ENCODE data around the gene TPK1. TPM values are rescaled to one million over a fixed set of nuclear protein-coding genes. Genes with fewer than 3 reads are reported as not detected.

The TPK1 gene
- total RNA-seq, 4 donors from 2014 or later = 4.5 to 11.8 (median 8.0) TPM

DNA sequence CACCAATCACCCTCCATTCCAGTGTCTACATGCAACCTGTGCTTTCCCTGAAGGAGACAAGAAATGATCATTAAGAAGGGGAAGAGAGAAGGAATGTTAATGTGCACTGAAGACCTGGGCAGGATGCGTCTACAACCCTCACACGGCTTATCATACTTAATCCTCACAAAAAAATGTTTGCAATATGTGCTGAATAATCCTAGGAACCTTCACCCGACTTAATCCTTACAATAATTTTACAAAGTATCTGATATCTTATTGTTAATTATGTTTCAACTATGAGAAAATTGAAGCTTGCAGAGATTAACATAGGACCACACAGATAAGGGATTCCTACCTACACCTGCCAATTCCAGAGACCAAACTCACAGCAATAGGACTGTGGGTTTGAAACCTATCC, 287.3 kb downstream of the TPK1 start:
- TF ChIP-seq, protein P1, sequence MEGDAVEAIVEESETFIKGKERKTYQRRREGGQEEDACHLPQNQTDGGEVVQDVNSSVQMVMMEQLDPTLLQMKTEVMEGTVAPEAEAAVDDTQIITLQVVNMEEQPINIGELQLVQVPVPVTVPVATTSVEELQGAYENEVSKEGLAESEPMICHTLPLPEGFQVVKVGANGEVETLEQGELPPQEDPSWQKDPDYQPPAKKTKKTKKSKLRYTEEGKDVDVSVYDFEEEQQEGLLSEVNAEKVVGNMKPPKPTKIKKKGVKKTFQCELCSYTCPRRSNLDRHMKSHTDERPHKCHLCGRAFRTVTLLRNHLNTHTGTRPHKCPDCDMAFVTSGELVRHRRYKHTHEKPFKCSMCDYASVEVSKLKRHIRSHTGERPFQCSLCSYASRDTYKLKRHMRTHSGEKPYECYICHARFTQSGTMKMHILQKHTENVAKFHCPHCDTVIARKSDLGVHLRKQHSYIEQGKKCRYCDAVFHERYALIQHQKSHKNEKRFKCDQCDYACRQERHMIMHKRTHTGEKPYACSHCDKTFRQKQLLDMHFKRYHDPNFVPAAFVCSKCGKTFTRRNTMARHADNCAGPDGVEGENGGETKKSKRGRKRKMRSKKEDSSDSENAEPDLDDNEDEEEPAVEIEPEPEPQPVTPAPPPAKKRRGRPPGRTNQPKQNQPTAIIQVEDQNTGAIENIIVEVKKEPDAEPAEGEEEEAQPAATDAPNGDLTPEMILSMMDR (IDR thresholded peaks at IDR 0.05) = no peak
- DNase-seq (ENCODE audit: low spot score) (no peak), ATAC-seq (ENCODE audit: low FRiP score) (no peak)

DNA sequence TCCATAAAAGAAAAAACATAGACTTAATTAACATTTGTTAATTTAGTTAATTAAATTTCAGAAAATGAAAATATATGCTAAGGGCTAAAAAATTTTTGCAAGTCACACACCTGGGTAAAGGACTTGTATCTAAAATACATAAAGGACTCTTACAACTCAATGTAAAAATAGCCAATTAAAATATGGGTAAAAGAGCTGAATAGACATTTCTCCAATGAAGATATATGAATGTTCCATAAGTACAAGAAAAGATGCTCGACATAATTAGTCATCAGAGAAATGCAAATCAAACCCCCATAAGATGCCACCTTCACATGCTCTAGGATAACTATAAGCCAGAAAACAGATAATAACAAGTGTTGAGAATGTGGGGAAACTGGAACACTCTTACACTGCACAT, 288.0 kb downstream of the TPK1 start:
- TF ChIP-seq, protein P1 (IDR thresholded peaks at IDR 0.05) = no peak
- DNase-seq (ENCODE audit: low spot score) (no peak), ATAC-seq (ENCODE audit: low FRiP score) (no peak)

DNA sequence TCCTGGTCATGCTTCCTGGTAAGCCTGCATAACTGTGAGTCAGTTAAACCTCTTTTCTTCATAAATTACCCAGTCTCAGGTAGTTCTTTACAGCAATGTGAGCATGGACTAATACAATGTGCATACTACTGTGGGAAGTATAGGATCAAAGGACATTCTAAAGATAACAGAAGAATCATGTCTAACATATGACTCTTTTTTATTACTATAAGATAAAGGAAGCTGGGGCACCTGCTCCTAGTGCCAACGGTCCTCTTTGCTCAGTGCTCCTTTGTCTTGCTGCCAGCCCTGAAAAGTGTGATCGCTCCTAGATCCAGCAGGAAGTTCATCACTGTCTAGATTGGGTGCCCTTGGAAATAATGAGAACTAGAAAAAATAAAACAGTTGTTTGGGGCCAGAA, 289.1 kb downstream of the TPK1 start:
- DNase-seq (ENCODE audit: low spot score) (no peak), ATAC-seq (ENCODE audit: low FRiP score) (no peak)
- TF ChIP-seq, protein P1 (IDR thresholded peaks at IDR 0.05) = no peak

DNA sequence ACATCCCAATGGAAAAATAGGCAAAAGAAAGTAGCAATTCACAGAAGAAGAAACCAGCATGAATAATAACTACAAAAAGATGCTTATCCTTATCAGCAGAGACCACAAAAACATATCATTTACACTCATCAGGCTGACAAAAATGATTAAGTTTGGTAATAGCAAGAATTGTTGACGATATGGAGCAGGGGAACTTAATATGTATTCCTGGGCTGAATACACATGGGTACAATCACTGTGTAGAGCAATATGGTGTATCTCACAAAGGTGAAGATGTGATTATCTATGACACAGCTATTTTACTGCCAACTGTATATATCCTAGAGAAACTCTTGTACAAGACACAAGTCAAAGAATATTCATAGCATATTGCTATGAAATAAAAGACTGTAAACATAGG, 290.5 kb downstream of the TPK1 start:
- DNase-seq (ENCODE audit: low spot score) (no peak), ATAC-seq (ENCODE audit: low FRiP score) (no peak)
- TF ChIP-seq, protein P1 (IDR thresholded peaks at IDR 0.05) = no peak

DNA sequence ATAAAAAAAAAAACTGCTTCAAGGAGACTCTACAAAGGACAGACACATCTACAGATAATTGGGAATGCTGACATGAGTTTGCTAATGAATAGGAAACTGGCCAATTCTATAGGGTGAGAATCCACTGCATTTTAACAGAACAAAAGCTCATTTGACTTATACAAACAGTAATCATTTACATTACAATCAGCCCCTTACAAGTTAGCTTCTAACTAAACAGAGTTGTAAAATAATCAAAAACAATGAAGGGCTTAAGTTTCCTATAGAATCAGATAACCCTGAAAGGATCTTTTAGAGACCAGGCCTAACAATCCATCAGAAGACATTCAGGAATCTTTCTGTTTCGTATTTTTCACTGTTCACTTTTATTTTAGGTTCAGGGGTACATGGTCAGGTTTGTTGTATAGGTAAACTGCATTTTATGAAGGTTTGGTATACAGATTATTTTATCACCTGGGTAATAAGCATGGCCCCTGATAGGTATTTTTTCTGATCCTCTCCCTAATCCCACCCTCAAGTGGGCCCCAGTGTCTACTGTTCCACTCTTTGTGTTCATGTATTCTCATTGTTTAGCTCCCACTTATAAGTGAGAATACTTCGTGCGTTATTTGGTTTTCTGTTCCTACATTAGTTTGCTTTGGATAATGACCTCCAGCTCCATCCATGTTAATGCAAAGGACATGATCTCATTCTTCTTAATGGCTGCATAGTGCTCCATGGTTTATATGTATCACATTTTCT, 301.0 kb downstream of the TPK1 start:
- ATAC-seq (ENCODE audit: low FRiP score) (no peak), DNase-seq (ENCODE audit: low spot score) (no peak)
- TF ChIP-seq, protein P1 (IDR thresholded peaks at IDR 0.05) = no peak

DNA sequence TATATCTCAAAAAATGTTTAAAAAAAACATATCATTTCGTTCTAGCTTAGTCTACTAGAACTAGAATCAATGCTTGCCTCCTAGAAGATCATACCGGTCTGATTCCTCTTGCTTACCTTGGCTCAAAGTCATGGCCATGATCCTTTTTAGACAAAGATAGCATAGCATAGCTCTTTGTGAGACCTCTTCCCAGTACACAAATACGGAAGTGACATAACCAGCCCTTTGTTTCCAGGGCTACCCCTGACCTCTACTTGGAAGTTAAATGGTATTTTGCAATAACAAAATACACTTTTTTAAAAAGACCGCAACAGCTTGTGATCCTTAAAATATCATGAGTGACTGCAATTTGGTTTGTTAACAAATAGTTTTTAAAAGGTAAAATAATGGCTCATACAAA, 301.7 kb downstream of the TPK1 start:
- ATAC-seq (ENCODE audit: low FRiP score) = no peak
- no peak for DNase-seq (ENCODE audit: low spot score)
- TF ChIP-seq, protein P1 (IDR thresholded peaks at IDR 0.05) = no peak

DNA sequence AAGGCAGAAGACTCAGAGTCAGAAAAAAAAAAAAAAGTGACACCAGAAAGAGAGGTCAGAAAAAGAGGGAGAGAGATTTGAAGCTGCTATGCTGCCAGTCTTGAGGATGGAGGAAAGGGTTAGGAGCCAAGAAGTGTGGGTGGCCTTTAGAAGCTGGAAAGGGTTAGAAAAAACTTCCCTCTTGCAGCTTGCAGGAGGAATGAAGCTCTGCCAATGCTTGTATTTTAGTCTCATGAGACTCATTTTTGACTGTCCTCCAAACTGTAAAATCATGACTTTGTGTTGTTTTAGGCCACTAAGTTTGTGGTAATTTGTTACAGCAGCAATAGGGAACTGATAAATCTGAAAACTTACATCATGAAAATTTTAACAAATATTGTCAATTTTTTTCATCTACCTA, 304.7 kb downstream of the TPK1 start:
- TF ChIP-seq, protein P1 (IDR thresholded peaks at IDR 0.05) = no peak
- DNase-seq (ENCODE audit: low spot score) (no peak), ATAC-seq (ENCODE audit: low FRiP score) (no peak)

All from omental fat pad (tissue), 4 donors.